OCI-LY3 (cell line): ENCODE measurements around the gene GMPR.

Experiments
- EZH2phosphoT487 ChIP-seq: fragments of 200-600 bp; shearing (Covaris generic); IDR thresholded peaks from 2 replicates; pipeline ENCODE4 v1.6.1; 2018; ENCODE audit warnings: antibody characterized with exemption, mixed run types, low read depth
- TF ChIP-seq, protein P1 (sequence below): fragments of 200-600, 300-600 bp; sonication (generic); IDR thresholded peaks from 2 replicates; pipeline ENCODE4 v1.5.1; 2014; ENCODE audit warnings: antibody characterized with exemption, low read length, low read depth

DNA sequence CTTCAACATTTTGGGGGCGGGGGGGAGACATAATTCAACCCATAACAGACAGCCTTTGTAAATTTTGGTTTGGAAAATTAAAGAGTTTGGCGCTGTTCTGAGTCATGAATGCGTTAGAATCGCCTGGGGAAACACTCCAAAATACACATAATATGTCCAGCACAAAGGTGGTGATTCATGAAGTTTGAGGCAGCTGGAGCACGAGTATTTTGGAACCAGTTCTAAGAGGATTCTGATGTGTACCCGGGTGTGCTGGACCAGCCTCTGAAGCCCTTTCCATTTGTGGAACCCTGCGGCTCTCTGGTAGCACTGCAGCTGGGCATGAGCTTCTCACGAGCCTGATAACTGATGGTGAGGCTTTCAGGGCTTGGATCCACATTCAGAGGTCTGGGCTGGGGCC lies 4.7 kb downstream of the GMPR start:
- TF ChIP-seq, protein P1, sequence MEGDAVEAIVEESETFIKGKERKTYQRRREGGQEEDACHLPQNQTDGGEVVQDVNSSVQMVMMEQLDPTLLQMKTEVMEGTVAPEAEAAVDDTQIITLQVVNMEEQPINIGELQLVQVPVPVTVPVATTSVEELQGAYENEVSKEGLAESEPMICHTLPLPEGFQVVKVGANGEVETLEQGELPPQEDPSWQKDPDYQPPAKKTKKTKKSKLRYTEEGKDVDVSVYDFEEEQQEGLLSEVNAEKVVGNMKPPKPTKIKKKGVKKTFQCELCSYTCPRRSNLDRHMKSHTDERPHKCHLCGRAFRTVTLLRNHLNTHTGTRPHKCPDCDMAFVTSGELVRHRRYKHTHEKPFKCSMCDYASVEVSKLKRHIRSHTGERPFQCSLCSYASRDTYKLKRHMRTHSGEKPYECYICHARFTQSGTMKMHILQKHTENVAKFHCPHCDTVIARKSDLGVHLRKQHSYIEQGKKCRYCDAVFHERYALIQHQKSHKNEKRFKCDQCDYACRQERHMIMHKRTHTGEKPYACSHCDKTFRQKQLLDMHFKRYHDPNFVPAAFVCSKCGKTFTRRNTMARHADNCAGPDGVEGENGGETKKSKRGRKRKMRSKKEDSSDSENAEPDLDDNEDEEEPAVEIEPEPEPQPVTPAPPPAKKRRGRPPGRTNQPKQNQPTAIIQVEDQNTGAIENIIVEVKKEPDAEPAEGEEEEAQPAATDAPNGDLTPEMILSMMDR = no peak
- no peak for TF ChIP-seq EZH2phosphoT487
